ENCODE measurements around the gene TUBE1.

DNA sequence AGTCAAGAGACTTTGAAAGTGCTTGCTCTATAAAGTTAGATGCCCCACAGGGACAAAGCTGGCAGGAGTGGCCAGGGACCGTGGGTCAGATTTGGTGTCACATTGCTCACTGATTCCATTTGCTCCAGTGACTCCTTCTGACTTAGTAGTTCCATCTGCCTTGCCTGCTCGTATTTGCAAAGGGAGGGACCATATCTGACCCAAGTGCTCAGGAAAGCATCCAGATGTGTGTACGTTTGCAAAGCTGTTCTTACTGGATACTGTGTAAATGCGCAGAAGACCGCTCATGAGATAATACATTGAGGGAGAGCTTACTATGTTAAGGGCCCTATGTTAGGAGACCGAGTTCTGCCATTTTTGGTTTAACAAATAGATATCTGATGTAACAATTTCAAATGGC is 54.6 kb downstream of the TUBE1 start:
- TF ChIP-seq CTCF (IDR thresholded peaks at IDR 0.05; ENCODE audit: insufficient read depth, low read length, poor library complexity, severe bottlenecking) (no peak), EZH2phosphoT487 (conservative IDR thresholded peaks at IDR 0.05; ENCODE audit: low read length) (no peak)
